DOHH2 (cell line): ENCODE measurements around the gene TRAF3.

Source experiments
- H3F3A ChIP-seq: fragments of 200-600 bp; sonication (generic), shearing (Covaris generic); 2 replicates; pipeline ENCODE4 v1.6.0; 2016; ENCODE audit warnings: antibody characterized with exemption, mild to moderate bottlenecking; ENCODE audit not compliant: control insufficient read depth, insufficient read depth
- H3K27ac ChIP-seq: fragments of 200-600 bp; sonication (generic); 2 replicates; pipeline ENCODE4 v1.5.1; 2014; ENCODE audit warnings: low read depth, mild to moderate bottlenecking, low read length, moderate library complexity
- H3K27me3 ChIP-seq: fragments of 200-600 bp; sonication (generic); 2 replicates; pipeline ENCODE4 v1.6.1; 2014; ENCODE audit warnings: mild to moderate bottlenecking, low read length, mixed read lengths; ENCODE audit not compliant: control insufficient read depth
- H3K36me3 ChIP-seq: fragments of 200-600 bp; sonication (generic); 2 replicates; pipeline ENCODE4 v1.6.1; 2014; ENCODE audit warnings: mild to moderate bottlenecking, low read length, moderate library complexity, mixed read lengths; ENCODE audit not compliant: control insufficient read depth
- H3K4me1 ChIP-seq: fragments of 200-600 bp; sonication (generic); 2 replicates; pipeline ENCODE4 v1.6.1; 2014; ENCODE audit warnings: mild to moderate bottlenecking, low read length, mixed read lengths; ENCODE audit not compliant: control insufficient read depth
- H3K4me2 ChIP-seq: fragments of 200-600 bp; sonication (generic); 2 replicates; pipeline ENCODE4 v1.6.0; 2014; ENCODE audit warnings: mild to moderate bottlenecking, low read length, moderate library complexity
- H3K4me3 ChIP-seq: fragments of 200-600 bp; sonication (generic); 2 replicates; pipeline ENCODE4 v1.5.1; 2014; ENCODE audit warnings: mild to moderate bottlenecking, low read length, mixed read lengths
- H3K79me2 ChIP-seq: fragments of 200-600 bp; sonication (generic); 2 replicates; pipeline ENCODE4 v1.6.1; 2014; ENCODE audit warnings: mild to moderate bottlenecking, low read length, mixed read lengths; ENCODE audit not compliant: control insufficient read depth
- H3K9me2 ChIP-seq: fragments of 200-600 bp; sonication (generic); replicated peaks from 2 replicates; pipeline ENCODE4 v1.6.1; 2014; ENCODE audit warnings: mild to moderate bottlenecking, low read length, mixed read lengths; ENCODE audit not compliant: control insufficient read depth
- H3K9me3 ChIP-seq: fragments of 200-600 bp; sonication (generic); 2 replicates; pipeline ENCODE4 v1.6.1; 2014; ENCODE audit warnings: antibody characterized with exemption, low read length, mixed read lengths; ENCODE audit not compliant: control insufficient read depth, insufficient read depth
- H4K20me1 ChIP-seq: fragments of 200-600 bp; sonication (generic); 2 replicates; pipeline ENCODE4 v1.6.0; 2014; ENCODE audit warnings: low read depth, mild to moderate bottlenecking, antibody characterized with exemption, low read length, moderate library complexity; ENCODE audit not compliant: control insufficient read depth, insufficient read depth
- EZH2phosphoT487 ChIP-seq: fragments of 200-600 bp; sonication (generic); IDR thresholded peaks from 2 replicates; pipeline ENCODE4 v1.6.1; 2017; ENCODE audit warnings: borderline replicate concordance, mild to moderate bottlenecking, antibody characterized with exemption, low read length, moderate library complexity, mixed read lengths
- TF ChIP-seq, protein P1 (sequence below): fragments of 200-600 bp; sonication (generic); IDR thresholded peaks from one replicate; pipeline ENCODE4 v1.5.1; 2014; ENCODE audit warnings: antibody characterized with exemption, mild to moderate bottlenecking, low read depth, low read length; ENCODE audit not compliant: poor library complexity, severe bottlenecking

The TRAF3 gene

GRCh38 chr14:102769049-102769327 is 8.3 kb upstream of the TRAF3 start:
- H3K4me2 ChIP-seq: no peak overlapping the region
- no peaks in the 10 kb centered on the region for H3F3A ChIP-seq

GRCh38 chr14:102770147-102771123 is 6.8 kb upstream of the TRAF3 start:
- no peaks in the 10 kb centered on the region for H4K20me1 ChIP-seq
- no peak overlapping the region for H3K4me2 ChIP-seq
- peaks cover 39% of the 10 kb centered on the region for H3K4me1 ChIP-seq
- peaks cover 8% of the 10 kb centered on the region; the same call in 1 of the 2 replicates for H3K27me3 ChIP-seq
- peaks cover 4% of the 10 kb centered on the region for H3F3A ChIP-seq
- no peaks in the 10 kb centered on the region for H3K9me2 ChIP-seq
- no peaks in the 10 kb centered on the region for H3K9me3 ChIP-seq
- H3K4me3 ChIP-seq: no peak overlapping the region
- TF ChIP-seq, protein P1, sequence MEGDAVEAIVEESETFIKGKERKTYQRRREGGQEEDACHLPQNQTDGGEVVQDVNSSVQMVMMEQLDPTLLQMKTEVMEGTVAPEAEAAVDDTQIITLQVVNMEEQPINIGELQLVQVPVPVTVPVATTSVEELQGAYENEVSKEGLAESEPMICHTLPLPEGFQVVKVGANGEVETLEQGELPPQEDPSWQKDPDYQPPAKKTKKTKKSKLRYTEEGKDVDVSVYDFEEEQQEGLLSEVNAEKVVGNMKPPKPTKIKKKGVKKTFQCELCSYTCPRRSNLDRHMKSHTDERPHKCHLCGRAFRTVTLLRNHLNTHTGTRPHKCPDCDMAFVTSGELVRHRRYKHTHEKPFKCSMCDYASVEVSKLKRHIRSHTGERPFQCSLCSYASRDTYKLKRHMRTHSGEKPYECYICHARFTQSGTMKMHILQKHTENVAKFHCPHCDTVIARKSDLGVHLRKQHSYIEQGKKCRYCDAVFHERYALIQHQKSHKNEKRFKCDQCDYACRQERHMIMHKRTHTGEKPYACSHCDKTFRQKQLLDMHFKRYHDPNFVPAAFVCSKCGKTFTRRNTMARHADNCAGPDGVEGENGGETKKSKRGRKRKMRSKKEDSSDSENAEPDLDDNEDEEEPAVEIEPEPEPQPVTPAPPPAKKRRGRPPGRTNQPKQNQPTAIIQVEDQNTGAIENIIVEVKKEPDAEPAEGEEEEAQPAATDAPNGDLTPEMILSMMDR: no peak
- no peak for TF ChIP-seq EZH2phosphoT487
- H3K36me3 ChIP-seq: no peaks in the 10 kb centered on the region
- H3K79me2 ChIP-seq: no peaks in the 10 kb centered on the region
- no peak overlapping the region for H3K27ac ChIP-seq

More at GRCh38 chr14:102769049-102769327, 8.3 kb upstream of the TRAF3 start:
- Histone ChIP-seq H3K4me1 (peaks cover 36% of the 10 kb centered on the region), H3K27me3 (peaks cover 12% of the 10 kb centered on the region; the same call in 1 of the 2 replicates), H3K36me3 (no peaks in the 10 kb centered on the region), H3K4me3 (no peak overlapping the region), H3K79me2 (no peaks in the 10 kb centered on the region), H3K9me2 (no peaks in the 10 kb centered on the region), H3K27ac (no peak overlapping the region), H4K20me1 (no peaks in the 10 kb centered on the region), H3K9me3 (no peaks in the 10 kb centered on the region)
- TF ChIP-seq, protein P1: no peak
- no peak for TF ChIP-seq EZH2phosphoT487

- TF ChIP-seq, protein P1: no peak
- no peak for TF ChIP-seq EZH2phosphoT487
- H3F3A ChIP-seq: peaks cover 7% of the 10 kb centered on the region
Observed at GRCh38 chr14:102771144-102771543, 6.1 kb upstream of the TRAF3 start.

More at GRCh38 chr14:102771144-102771543, 6.1 kb upstream of the TRAF3 start:
- H3K27ac ChIP-seq: no peak overlapping the region
- no peaks in the 10 kb centered on the region for H4K20me1 ChIP-seq
- no peaks in the 10 kb centered on the region for H3K9me2 ChIP-seq
- no peak overlapping the region for H3K4me2 ChIP-seq
- H3K4me3 ChIP-seq: no peak overlapping the region
- H3K36me3 ChIP-seq: no peaks in the 10 kb centered on the region
- H3K4me1 ChIP-seq: peaks cover 45% of the 10 kb centered on the region
- peaks cover 8% of the 10 kb centered on the region; the same call in 1 of the 2 replicates for H3K27me3 ChIP-seq
- H3K9me3 ChIP-seq: no peaks in the 10 kb centered on the region
- H3K79me2 ChIP-seq: no peaks in the 10 kb centered on the region
